ENCODE data around the gene ST6GALNAC6.
"Not testable (repeated sequence)": the region's sequence is repeated elsewhere in the genome, so short reads cannot be mapped to it uniquely, and the experiment has no call there.

Gene ST6GALNAC6

DNA sequence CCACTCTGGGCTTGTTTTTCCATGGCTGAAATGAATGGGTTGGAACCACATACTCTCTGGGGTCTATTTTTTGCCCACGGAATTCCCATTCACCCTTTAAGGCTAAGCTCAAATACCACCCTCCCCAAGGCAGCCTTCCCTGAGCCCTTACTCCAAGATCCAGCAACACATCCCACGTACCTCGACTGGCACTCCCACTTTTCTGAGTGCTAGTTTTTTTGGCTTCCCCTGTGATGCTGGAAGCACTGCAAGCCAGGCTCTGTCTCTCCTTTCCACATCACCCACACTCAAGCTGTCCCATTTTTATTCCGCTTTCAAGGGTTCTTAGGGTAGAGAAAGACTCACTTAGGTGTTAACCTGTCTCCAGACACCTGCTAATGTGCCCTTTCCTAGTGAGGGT, 6.0 kb downstream of the ST6GALNAC6 start:
- DNase-seq (ENCODE audit: low read depth): no peak

DNA sequence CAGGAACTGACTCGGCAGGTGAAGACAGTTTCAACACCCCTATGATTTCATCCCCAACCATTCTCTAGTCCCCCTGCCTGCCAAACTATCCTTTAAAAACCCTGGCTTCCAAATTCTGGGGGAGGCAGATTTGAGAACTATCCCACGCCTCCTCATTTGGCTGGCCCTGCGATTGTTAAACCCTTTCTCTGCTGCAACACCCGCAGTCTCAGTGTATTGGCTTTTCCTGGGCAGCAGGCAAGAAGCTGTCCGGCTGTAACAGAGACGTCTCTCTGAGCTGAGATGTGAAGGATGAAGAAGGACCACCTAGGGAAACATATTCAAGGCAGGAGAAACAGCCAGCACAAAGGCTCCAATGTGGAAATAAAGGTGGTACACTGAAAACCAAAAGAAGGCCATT, 6.6 kb downstream of the ST6GALNAC6 start:
- DNase-seq (ENCODE audit: low read depth): no peak

DNA sequence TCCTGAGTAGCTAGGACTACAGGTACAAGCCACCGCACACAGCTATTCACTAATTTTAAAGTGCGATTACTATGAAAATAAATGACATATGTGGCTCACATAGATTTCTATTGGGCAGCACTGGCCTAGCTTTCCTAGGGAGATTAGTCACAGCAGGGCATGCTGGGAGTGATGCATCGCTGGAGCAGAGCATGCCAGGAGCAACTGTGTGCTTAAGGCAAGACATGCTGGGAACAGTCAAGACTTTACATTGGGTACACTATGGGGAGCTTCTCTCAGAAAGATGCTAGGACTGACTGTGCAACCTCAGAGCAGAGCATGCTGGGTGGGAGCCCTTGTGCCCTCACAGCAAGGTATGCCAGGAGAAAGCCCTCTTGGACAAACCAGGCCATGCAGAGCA, 9.3 kb downstream of the ST6GALNAC6 start:
- no peak for DNase-seq (ENCODE audit: low read depth)

DNA sequence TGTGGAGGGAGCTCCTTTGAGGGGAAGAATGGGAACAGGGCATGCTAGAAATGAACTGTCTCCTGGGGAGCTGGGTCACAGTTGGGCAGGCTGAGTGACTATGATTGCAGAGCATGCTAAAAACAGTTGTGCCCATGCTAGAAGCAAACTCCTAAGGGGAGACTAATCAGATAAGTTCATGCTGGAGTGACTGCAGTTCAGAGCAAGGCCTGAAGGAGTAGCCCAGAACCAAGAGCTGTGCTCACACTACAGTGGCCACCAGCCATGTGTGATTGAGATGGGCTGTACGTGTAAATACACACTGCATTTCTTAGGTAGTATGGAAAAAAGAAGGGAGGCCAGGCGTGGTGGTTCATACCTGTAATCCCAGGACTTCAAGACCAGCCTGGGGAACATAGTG, 11.6 kb downstream of the ST6GALNAC6 start:
- DNase-seq (ENCODE audit: low read depth): no peak

DNA sequence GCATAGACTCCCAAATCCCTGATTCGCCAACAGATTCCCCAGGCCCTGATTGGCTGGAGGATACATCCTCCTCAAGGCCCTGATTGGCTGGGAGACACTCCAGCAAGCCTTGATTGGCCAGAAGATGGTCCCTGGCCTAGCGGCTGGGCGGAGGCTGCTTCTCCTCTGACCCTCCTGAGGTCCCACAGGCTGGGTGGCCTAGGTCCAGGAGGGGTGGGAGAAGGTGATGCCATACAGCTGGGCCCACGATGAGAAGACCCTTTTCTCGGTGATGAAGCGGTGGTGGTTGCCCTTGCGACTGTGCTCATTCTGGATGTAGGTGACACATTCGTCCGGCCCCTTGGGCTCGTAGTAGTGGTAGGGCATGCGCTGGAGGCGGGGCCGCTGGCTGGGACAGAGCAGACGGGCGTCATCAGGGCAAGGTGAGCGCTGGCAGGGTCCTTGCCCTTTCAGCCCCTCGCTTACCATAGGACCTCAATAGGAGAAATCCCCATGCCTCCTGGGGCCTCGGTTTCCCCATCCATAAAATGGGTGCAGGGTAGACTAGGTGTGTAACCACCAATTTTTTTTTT, 12.9 kb downstream of the ST6GALNAC6 start:
- DNase-seq (ENCODE audit: low read depth): no peak

DNA sequence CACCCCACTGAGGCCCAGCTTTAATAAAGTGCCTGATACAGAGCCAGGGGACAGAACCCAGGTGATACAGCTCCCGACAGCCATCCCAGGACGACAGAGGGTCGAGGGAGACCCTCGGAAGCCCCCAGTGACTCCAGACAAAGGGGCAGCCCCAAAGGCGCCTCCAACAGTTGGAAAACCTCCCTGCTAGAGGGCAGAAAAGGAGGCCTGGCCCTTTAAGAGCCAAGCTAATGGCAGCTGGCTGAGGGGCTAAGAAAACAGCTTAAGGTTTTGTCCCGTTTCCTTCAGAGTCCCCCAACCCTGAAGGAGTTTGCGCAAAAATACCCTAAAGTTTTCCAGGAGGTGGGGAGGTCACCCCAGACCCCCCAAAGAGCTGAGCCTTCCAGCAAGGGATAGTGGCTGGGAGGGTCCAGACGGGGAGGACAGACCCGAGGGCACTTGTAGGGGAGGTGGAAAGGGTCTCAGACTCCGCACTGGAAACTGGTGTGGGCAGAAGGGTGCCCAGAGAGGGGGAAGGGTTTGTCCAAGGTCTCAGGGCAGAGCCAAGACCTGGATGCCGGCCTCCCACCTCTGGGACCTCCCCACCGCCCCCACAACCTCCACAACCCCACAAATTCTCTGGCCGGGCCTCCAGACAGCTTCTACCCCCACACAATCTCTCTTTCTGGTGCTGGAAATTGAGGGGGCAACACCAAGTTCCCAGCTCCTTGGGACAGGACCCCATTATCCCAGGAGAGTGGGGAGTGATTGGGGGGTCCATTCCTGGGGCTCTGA, 13.7 kb downstream of the ST6GALNAC6 start:
- DNase-seq (ENCODE audit: low read depth): no peak

DNA sequence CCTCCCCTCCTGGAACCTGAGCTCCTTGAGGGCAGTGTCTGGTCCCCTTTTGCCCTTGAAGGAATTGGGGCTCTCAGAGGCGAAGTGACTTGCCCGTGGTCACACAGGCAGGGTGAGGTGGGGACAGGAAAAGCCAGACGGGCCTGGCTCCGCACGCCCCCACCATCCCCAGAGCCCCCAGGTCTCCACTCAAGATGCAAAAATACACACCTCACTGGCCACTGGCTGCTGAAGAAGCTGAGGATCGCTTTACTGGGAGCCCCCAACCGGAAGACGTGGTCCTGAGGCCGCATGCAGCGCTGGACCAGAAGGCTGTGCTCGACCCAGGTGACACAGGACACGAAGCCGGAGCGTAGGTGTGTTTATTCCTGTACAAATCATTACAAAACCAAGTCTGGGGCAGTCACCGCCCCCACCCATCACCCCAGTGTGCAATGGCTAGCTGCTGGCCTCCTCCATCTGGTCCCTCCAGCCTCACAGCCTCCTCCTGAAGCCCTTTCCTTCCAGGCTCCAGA, 14.4 kb downstream of the ST6GALNAC6 start:
- no peak for DNase-seq (ENCODE audit: low read depth)

DNA sequence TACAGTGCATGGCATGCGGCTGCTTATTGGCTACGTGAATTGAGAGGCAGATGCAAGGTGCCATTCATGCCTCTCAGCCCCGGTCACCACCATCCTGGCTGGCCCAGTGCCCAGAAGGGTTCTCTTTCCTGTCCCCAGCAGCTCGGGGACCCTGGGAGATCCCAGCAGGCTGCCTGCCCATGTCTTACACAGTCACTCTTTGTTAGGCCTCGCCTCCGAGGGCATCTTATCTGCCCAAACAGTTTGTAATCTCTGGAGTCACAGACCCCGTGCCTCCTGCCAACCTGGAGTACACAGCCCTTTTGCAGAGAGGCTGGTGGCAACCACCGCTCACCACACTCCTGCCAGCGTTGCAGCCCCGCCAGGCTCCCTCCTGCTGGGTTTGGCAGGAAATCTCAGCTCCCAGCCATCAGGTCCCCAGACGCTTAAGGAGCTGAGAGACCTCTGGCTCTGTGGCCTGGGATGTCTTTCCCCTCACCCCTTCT, 14.9 kb downstream of the ST6GALNAC6 start:
- no peak for DNase-seq (ENCODE audit: low read depth)

DNA sequence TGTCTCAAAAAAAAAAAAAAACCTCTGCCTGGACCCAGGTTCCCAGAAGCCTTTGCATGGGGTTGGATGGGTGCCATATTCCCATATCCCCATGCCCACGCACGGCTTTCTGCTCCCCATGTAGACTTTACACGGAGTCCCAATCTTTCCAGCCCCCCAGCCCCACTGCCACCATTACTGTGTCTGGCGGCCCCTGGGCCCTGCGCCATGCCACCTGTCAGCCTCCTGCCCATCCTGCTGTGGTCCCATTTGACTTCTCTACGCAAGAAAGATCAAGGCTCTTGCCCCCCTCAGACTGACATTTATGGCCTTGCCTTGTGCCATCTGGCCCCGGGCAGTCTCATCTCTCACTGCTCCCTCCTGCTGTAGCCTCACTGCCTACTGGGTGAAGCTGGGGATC, 15.4 kb downstream of the ST6GALNAC6 start:
- DNase-seq (ENCODE audit: low read depth): no peak

DNA sequence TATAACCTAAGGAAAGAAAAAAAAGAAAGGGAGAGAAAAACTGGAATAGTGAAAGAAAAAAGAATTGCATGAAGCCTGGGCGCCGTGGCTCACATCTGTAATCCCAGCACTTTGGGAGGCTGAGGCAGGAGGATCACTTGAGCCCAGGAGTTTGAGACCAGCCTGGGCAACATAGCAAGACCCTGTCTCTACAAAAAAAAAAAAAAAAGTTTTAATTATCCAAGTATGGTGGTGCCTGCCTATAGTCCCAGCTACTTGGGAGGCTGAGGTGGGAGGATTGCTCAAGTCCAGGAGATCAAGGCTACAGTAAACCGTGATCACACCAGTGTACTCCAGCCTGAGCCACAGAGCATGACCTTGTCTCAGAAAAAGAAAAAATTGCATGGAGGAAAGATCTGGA, 17.7 kb downstream of the ST6GALNAC6 start:
- DNase-seq (ENCODE audit: low read depth): not testable (repeated sequence)

DNA sequence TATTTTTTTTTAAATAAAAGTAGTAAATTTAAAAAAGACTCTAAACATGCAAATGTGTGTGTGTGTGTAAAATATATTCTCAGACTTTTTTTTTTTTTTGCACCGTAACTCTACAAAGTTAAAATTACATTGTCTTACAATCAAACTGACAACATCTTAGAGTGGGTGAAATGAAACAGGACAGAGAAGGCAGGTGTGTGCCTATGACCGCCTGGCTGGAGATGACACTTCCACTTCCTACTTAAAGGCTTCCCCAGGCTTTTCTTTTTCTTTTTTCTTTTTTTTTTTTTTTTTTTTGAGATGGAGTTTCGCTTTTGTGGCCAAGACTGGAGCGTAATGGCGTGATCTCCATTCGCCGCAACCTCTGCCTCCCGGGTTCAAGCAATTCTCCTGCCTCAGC, 19.3 kb downstream of the ST6GALNAC6 start:
- DNase-seq (ENCODE audit: low read depth): no peak

DNA sequence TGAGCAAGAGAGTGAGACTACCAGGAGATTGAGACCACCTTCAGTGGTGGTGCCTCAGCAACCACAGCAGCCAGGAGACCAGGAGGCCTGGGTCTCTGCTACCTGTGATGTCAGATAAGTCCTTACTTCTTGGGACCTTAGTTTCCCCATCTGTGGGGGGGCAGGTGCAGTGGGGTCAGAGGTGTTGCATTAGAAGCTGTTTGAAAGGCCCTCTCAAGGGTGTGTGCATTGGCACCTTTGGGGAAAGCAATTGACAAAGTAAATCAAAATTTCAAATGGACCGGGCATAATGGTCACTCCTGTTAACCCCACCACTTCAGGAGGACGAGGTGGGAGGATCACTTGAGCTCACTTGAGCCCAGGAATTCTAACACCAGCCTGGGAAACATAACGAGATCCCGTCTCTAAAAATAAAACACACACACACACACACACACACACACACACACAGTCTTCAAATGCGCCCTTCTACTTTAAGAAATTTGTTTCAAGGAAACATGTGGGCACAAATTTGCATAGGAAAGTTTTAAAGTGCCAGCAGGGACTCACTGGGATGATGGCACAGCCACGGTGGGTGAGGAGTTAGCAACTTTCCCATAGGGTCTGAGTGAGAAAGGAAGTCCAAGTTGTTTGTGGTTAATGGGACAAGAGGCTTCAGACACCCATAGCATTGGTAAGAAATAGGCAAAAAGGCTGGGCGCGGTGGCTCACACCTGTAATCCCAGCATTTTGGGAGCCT, 20.6 kb downstream of the ST6GALNAC6 start:
- DNase-seq (ENCODE audit: low read depth): no peak

DNA sequence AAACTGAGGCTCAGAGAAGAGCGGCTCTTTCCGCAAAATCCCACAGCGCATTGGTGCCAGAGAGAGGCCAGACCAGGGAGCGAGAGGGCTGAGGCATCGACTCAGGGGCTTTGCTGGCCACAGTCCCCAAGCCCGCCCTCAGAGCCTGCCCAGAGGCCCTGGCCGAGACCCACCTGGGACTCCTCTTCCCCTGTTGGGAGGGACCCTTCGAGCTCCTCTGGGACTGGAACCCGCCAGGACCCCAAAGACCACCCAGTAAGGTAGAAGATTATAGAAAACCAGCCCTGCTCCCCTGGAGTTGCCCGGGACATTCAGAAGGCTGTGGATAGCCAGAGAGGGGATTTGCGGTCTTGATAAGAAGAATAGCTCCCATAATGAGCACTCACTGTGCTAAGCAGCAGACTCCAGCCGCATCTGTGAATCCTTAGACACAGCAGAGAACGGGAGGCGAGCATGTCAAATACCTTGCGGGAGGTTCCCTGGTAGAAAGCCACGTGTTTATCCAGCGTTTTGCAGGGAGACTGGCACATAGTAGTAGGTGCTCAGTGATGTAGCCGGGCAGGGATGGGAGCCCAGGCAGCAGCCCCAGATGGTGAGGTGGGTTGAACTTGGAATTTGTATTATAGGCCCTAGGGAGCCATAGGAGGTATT, 21.3 kb downstream of the ST6GALNAC6 start:
- no peak for DNase-seq (ENCODE audit: low read depth)

DNA sequence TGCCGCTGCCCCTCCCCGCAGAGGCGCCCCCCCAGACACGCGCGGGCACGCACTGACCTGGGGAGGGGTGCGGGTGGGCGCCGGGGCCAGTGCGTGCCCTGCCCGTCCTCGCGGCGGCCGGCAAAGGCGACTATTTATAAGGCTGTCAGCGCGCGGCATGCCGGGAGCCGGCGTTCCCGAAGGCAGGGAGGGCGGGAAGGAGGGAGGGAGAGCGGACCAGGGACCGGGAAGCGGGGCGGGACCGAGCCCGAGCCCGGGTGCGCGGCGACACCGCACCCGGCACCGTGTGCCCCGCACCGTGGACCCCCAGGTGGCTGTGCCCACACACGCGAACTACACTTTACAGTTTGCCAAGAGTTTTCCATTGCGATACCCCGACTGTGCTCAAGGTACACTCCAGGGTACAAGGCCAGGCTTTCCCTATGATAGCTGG, 21.8 kb downstream of the ST6GALNAC6 start, which contains the start of gene AK1:
Gene AK1, minus strand, starts transcription at position 110 of the 433 bp plus-strand sequence. CDS start 3,058 bp downstream, outside the sequence.
- no peak for DNase-seq (ENCODE audit: low read depth)

DNA sequence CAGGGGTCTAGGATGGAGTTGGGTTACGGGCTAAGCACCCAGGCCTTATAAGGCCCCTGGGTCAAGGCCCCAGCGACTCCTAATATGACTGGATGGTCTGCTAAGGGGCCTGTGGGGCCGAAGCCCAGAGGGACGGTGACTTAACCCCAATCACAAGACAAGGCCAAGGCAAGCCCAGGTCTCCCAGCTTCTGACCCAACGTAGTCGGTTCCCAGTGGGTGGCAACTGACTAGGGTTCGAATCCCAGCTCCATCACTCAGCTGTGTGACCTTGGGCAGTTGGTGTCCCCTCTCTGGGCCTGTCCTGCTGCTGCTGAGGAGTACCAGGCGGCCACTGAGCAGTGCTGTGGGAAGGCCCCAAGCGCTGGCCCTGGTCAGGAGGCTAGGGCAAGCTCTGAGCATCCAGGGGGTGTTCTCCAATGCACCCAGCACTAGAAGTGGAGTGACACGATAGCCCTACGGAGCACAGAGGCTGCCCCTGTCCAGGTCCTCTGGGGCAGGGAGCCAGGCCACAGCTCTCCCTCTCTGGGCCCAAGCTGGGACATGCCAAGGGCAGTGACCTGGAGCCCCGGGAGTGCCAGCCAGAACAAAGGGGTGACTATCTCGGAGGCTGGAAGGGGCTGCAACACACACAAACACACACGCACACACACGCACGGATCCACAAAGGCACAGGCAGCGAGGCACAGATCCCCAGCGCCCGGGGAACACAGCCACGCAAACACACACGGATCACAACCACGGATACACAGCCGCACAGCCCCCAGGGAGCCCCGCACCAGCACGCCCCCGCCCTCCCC, 22.4 kb downstream of the ST6GALNAC6 start:
- DNase-seq (ENCODE audit: low read depth): no peak

DNA sequence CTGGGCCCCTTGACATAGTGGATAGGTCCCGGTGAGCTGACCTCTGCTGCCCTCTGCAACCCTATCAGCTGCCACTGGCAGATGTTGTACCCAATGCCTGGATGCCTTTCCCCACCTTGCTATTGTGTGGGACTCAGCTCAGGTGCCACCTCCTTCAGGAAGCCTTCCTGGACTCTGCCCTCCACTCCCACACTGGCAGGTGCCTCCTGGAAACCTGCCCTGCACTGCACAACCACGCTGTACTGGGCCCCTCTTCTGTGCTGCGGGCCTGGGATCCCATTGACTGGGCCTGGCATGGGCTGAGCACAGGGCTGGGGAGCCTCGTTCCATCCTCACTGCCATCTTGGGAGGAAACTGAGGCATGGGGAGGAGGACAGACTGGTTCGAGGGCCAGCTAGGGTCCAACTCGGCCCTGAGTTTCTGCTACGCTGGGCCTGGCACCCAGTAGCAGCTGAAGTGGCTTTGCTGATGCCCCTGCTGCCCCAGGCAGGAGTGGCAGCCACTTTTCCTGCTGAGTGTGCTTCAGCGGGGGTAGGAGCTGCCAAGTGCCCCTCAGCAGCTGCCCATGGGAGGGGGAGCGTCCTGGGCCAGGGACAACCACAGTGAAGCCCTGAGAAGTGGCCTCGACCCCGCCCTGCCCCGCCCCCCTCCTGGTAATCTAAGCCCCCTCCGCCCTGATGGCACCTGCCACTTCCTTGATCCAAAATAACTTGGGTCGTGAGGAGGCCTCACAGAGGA, 23.2 kb downstream of the ST6GALNAC6 start:
- no peak for DNase-seq (ENCODE audit: low read depth)

DNA sequence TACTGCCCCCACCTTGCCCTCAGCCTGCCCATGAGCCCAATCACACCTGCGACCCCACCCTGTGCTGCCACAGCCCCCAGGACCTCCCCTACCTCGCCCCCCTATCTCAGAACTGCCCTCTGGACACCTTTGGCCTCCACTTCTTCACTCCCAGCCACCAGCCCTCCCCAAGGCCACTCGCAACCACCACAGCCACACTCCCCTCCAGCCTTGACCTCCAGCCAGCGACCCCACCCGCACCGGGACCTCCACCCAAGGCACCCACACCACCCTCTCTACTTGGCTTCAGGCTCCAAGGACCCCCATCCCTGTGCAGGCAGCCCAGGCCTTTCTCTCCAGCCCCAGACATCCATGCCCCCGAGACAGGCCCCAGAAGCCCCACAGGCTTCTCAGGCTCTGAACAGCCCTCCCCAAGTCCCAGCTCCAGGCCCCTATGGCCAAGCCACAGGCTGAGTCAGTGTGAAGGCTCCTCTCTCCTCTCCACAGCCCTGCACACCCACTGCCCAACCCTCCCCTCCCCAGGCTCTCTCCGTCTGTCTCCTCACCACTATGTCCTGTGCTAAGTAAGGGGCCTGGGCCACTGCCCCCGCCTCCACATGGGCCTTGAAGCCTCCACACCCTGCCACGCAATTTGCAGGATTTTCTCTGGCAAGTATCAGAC, 24.0 kb downstream of the ST6GALNAC6 start:
- DNase-seq (ENCODE audit: low read depth): no peak

DNA sequence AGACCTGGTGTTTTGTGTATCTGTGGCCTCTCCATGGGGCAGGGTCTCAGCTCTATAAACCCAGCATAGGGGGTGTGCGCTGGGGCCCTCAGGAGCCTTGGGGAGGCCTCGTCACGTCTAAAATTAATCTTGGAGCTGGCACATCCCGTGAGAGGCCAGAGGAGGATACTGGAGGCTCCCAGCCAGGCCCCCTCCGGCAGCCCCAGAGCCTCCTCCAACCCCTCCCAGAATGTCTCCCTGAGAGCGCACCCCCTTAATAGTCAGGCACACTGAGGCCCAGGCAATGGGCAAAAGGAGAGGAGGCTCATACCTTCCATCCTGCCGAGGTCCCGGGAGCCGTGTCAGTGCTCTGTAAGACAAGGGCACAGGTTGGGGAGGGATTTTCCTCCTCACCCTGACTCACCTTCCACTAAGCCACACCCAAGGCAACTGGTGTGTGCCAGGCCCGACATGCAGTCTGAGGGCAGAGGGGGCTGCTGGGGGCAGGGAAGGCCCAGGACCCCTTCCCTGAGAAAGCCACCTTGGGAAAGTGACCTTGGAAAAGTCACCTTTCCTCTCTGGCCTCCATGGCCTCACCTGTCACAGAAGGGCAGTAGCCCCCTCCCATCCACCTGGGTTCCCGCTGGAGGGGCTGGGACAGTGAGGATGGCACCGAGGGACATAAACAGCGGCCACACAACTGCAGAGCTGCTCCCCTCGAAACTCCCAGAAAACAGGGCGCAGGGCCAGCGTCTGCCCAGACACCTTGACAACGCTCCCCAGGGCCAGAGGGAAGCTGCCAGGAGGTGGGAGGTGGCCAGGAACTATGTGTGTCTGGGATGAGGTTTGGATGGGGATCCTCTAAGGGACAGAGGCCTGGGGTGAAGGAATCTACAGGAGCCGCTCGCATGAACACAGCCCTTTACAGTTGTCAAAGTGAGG, 24.8 kb downstream of the ST6GALNAC6 start:
- DNase-seq (ENCODE audit: low read depth): no peak

DNA sequence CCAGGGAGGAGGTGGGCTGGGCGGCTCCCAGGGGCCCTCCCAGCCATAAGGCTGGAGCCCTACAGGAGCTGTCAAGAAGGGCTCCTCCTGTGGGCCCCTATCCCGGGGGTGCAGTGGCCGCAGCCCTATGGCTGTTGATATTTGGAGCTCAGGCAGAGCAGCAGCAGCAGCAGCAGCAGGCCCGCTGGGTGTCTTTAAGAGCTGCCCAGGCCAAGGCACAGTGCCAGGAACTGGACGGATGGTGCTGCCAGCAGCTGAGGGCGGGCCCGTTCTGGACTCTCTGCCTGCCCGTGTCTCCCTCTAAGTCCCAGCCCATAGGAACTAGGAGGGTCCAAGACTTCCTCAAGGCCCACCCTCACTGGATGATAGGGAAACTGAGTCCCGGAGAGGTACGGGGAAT, 25.5 kb downstream of the ST6GALNAC6 start:
- DNase-seq (ENCODE audit: low read depth): no peak

All from HS-5 (cell line).